Suprapubic skin (tissue), 4 donors: ENCODE results near the gene NFYC.

ENCODE experiments used
- CTCF ChIP-seq, 2 donors: fragments of 200-600 bp in 1 of 2; fragments of 450-650 bp in 1 of 2; sonication (generic) in 1 of 2; IDR thresholded peaks; one replicate each; pipeline ENCODE4 v1.5.1; 2016 to 2019; ENCODE audit warnings: antibody characterized with exemption in 2 of 2, mild to moderate bottlenecking in 1 of 2, moderate library complexity in 1 of 2
- POLR2A ChIP-seq, 2 donors: fragments of 450-650 bp; IDR thresholded peaks; one replicate each; pipeline ENCODE4 v1.6.1; 2017; ENCODE audit warnings: antibody characterized with exemption in 2 of 2, mild to moderate bottlenecking in 2 of 2, moderate library complexity in 2 of 2
- POLR2AphosphoS5 ChIP-seq, 3 donors: sonication (generic); formaldehyde crosslinking; IDR thresholded peaks; one replicate each; pipeline ENCODE4 v1.6.1; 2017; ENCODE audit warnings: antibody characterized with exemption in 3 of 3

GRCh38 chr1:40806731-40807695 lies 115.5 kb downstream of the NFYC start:
- TF ChIP-seq POLR2A (IDR thresholded peaks at IDR 0.05) = no peak
- no peak for TF ChIP-seq CTCF (IDR thresholded peaks at IDR 0.05)
- TF ChIP-seq POLR2AphosphoS5 (IDR thresholded peaks at IDR 0.05) = no peak
